ENCODE results near the gene MYG1.
"Not testable (repeated sequence)": the region's sequence is repeated elsewhere in the genome, so short reads cannot be mapped to it uniquely, and the experiment has no call there.

The MYG1 gene

DNA sequence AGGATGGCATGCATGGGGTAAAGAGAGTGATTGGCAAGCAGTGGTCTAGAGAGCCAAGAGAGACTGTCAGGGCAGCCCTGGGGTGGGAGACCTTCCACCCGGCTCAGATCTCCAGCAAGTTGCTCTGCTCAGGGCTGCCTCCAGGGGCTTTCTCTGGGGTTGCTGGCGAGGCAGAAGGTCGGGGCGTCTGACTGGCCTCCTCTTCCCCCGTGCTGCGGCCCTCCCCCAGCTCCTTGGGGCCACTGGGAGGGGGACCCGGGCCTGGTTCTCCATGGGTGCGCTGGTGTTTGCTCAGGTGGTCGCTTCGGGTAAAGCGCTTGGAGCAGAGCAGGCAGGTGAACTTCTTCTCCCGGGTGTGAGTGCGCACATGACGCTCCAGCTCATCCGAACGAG lies 28.5 kb downstream of the MYG1 start:
- no peak for DNase-seq

DNA sequence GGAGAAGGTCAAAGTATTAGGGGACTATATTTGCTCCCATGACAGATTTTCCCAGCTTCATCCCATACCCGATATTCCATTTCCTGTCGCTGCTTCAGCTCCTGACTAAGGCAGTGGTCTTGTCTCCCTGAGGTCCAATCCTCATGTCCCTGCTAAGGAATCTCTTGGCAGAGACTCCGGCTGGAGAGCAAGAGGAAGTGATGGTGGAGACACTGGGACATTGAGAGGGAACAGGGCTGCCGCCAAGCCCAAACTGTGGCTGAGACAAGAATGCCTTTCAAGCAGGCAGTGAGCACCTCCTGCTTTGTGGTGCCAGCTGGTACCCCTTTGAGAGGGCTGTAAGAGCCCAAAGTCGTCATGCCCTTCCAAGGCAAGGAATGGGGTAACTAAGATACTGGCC lies 31.2 kb downstream of the MYG1 start:
- no peak for DNase-seq

DNA sequence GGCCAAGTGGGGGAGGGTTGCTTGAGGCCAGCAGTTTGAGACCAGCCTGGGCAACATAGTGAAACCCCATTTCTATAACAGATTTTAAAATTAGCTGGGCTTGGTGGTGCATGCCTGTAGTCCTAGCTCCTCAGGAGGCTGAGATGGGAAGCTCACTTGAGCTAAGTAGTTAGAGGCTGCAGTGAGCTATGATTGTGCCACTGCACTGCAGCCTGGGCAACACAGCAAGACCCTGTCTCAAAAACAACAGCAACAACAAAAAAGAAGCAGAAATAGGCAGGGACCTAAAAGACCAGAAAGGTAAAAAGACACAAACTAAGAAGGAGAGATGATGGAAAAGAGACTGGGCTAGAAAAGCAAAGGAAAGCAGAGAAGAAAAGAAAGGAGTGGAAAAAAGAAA lies 32.8 kb downstream of the MYG1 start:
- DNase-seq, result not testable (repeated sequence)

DNA sequence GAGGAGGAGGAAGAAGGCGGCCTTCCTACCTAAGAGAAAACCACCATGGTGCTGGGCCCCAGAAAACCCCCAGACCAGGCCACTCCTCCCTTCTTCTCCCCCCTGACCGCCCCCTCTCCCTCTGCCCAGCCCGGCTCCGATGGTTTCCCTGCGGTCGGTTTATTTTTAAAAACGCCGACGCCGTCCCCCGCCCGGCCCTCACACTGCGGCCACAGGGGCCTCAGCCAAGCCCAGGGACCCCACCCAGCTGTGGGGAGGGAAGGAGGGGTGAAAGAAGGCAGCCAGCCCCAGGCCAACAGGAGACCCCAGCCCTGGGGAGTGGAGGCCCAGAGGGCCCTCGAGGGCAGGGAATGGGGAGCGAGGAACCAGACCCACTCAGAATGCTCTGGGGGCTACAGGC lies 33.2 kb downstream of the MYG1 start:
- no peak for DNase-seq

DNA sequence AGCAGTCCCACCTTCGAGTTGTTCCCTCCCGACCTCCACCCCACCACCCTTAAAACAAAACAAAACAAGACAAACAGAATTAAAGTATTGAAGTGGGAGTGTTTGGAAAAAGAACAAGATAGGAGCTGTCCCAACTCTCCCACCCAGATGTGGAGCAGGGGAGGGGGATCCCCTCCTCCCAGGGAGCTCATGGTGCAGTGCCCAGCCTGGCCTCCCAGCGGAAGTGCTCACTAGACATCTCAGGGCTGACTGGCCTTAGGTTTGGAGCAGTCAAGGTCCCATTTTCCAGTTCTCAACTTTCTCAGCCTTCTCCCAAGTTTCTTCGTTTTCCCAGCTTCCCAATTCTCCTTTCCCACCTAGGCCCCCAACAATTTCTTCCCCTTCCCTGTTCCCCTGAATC lies 33.8 kb downstream of the MYG1 start:
- no peak for DNase-seq

DNA sequence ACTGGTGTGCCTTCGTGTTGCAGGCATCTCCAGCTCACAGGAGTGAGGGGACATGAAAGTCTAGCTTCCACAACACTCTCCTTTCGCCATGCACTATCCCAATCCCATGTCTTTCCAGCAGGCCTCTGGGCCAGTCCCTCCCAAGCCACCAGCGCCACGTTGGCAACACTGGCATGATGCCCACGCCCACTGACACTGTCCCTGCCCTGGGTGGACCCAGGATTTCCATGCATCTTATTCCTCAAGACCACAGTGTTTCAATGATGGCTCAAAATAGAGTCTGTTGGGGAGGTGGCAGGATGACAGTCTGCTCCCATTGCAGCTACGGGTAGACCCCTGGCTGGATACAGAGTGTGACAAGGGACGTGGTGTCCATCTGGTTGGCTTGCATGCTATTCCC lies 34.4 kb downstream of the MYG1 start:
- no peak for DNase-seq

DNA sequence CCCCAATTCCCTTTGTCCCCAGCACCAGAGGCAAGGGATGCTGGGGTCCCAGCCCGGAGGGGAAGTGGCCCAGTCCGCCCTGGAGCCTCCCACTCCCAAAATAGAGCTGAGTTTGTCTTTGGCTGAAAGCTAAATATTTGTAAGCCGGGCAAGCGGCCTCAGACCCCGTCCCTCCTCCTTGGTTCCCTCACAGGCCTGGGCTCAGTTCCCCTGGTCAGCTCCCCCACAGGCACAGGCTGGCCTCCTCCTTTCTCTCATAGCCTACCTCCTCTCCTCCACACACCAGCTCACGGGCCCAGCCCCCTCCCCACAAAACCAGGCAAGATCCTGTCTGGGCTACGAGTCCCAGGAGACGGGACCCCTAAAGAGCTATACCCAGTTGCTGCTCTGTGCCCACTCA lies 35.3 kb downstream of the MYG1 start:
- no peak for DNase-seq

DNA sequence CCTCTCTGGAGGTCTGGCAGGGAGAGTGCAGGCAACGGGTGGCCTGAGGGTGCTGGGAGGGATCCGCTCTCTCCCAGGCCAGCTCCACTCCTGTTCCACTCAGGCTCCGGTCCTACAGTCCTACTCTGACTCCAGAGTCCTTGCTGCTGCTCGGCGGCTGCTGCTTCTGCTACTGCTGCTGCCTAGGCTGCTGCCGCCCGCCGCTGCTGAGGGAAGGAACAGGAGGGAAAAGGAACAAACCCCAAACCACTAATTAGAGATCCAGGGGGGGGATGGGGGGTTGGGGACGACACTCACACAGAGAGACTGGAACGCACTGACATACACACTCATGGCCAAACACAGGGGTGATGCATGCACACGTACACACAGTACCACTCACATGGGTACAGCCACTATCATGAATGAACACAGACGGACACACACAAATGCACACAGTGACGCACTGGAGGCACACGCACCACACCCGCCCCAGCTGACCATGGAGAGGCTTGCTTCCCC lies 36.7 kb downstream of the MYG1 start, which contains the start of gene SP7:
Gene SP7, minus strand, starts transcription at position 174 of the 501 bp plus-strand sequence. CDS start 708 bp downstream, outside the sequence.
- no peak for DNase-seq

DNA sequence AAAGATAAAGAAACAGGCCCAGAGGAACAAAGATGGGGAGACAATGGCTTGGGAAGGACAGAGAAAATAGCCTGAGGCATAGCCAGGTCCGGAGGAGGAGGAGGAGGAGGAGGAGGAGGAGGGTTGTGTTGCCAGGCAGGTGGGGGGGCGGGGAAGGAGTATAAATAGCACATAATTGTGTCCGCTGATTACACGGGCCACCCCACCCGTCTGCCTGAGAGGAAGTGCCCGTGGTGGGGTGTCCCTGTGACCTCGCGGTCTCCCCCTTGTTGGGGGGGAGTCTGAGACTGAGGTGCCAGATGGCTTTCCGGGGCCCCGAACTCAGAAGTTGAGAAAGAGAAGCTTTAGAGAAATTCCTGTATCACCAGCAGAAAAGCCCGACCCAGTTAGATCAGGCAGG lies 38.5 kb downstream of the MYG1 start:
- no peak for DNase-seq

DNA sequence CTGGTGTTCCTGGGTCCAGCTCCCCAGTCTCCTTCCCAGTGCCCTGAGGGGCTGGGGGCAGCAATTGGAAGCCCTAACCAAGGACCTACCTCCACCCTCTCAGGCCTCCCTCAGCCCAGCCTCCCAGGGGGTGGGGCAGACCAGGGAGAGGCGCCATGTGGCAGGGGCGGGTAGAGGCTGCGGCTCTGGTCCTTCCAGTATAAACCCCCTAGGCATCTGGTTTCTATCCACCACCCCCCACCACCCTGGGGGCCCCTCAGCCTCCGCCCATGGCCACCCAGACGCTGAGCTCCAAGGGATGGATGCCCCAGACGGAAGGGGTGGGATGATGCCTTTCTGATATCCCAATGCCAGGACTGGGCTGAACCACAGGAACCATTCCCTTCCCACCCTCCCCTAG lies 39.4 kb downstream of the MYG1 start:
- DNase-seq, result no peak

DNA sequence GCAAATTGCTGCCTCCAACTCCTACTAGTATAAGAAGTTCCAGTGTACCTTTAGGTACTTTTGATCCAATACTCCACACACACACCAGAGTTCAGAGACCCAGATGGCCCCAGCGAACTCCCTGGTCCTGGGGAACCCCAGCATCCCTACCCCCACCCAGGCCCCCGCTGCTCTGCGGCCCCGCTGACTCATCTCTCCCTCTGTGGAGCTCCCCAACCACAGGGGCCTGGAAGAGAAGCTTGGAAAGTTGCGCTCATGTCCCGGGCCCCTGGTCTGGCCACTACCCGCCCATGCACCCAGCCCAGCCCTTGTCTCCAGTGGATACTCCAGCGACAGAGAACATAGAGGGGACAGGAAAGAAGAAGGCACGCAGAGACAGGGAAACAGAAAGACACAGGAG lies 40.9 kb downstream of the MYG1 start:
- DNase-seq, result no peak

DNA sequence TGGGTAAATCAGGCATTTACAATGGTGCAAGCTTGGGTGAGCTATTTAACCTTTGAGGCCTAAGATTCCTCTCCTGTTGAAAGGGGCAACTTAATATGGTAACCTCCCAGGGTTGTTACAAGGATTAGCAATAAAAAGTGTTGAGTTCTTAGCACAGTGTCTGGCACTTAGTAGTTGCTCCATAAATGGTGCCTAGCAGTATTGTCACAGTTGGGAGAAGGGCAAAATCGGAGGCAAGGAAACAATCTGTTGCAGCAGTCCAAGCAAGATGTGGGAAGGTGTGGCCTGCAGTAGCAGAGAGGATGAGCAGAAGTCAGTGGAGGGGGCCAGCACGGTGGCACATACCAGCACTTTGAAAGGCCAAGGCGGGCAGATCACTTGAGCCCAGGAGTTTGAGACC lies 44.0 kb downstream of the MYG1 start:
- no peak for DNase-seq

DNA sequence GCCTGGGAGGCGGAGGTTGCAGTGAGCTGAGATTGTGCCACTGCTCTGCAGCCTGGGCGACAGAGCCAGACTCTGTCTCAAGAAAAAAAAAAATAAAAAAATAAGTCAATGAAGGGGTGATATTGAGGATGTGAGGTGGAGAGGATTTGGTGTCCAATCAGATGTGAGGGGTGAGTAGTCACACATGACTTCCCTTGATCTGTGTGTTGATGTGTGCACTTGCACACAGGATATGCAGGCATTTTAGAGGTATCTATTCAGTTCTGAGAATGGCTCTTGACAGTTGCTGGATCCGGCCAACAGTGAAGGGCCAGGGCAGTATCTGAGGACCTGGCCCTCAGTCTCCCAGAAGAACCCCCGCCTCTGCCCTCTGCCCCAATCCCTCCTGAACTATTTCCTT lies 44.5 kb downstream of the MYG1 start:
- no peak for DNase-seq

DNA sequence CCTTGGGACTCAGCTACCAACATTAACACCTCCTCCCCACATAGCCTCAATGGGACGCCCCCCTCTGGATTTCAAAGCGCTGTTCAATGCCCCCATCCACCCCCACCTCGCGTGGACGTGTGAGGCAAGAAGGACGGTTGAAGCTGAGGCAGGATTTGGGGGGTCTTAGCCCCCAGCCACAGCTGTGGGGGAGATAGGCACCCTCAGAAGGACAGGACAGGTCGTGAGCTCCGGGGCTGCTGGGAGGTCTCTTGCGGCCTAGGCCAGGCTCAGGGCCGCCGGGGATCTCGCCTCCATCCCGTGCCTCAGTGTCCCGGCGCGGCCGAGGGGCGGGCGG lies 45.0 kb downstream of the MYG1 start:
- DNase-seq, result no peak

DNA sequence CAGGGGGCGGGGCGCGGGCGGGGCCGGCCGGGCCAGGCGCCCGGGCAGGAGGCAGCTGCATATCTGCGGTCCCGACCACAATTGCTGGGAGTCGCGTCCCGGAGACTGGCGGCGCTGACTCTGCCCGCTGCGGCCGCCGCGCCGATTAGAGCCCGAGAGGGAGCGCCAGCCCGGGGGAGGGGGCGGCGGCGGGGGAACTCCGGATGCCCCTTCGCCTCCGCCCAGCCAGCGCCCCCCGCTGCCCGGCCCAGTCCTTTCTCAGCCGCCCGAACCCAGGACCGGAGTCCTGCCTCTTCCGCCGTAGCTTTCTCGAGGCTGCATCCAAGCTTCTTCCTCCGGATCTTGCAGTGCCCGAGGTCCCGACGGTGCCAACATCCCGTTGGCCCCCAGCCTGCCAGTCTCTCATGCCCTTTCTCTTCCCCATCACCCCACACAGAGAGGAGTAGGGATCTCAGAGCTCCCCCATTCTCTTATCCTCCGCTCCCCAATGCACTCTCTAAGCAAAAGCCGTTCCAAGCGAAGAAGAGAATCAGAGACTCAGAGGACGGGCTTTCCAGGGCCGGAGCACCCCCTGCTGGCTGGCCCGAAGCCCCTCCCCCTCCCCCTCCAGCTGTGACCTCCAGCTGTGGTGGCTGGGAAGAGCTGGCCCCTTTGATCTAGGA lies 45.5 kb downstream of the MYG1 start:
- DNase-seq, result peak; percentile 13

DNA sequence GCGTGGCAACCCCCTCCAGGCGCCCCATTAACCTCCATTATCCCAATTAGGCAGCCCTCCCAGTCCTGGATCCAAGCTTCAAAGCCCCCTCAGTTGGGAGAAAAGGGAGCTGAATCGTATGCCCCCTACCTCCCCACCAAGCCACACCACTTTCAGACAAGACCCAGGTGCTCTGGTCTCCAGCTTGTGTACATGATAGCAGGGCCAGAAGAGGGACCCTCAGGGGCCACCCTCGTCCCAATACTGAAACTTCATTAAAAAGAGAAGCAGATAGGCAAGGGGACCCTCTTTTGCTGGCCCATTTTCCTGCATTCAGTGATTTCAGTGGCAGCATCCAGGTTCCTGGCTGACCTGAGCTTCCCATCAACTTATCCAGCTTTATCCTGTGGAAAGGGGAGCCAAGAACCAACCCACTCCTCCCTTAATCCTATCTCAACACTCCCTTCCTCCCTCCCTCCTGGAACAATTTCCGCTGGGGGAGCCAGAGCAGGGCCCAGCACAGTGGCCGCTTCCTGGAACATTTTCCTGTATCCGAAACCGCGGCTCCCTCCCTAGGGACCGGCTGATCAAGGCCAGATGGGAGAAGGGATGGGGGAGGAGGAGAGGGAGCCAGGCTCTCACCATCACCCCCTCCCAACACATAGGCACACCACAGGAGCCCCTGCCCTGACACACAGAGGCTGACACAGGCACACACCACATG lies 46.1 kb downstream of the MYG1 start:
- DNase-seq, result no peak

DNA sequence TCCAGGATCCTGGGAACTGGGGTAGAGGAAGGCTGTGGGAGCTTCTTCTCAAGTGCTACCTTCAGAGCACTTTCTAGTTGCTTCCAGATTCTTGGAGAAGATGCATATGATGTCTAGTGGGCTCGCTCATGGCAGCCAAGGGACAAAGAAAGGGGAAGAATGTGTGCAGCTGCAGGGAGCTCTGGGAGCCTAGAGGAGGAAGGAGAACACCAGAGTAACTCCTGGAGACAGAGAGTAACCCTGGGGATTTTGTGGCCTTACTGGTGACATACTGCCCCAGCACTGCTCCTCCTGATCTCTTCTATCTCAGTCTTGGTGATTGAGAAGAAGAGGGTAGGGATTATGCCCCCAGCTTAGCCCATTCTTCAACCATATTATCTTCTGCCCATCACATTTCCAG lies 47.0 kb downstream of the MYG1 start:
- no peak for DNase-seq

DNA sequence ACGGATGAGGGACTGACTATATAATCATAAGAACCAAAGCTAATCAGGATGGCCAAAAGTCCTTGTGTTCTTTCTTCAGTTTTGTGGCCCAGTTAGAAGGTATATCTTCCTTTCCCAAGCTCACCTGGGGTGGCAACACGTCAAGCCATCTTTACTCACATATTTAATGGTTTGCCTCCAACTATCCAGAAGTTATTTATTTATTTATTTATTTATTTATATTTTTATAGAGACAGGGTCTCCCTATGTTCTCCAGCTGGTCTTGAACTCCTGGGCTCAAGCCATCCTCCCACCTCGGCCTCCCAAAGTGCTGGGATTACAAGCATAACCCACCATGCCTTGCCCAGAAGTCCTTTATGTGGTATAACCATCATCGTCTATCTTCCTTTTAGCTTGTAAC lies 48.4 kb downstream of the MYG1 start:
- no peak for DNase-seq

DNA sequence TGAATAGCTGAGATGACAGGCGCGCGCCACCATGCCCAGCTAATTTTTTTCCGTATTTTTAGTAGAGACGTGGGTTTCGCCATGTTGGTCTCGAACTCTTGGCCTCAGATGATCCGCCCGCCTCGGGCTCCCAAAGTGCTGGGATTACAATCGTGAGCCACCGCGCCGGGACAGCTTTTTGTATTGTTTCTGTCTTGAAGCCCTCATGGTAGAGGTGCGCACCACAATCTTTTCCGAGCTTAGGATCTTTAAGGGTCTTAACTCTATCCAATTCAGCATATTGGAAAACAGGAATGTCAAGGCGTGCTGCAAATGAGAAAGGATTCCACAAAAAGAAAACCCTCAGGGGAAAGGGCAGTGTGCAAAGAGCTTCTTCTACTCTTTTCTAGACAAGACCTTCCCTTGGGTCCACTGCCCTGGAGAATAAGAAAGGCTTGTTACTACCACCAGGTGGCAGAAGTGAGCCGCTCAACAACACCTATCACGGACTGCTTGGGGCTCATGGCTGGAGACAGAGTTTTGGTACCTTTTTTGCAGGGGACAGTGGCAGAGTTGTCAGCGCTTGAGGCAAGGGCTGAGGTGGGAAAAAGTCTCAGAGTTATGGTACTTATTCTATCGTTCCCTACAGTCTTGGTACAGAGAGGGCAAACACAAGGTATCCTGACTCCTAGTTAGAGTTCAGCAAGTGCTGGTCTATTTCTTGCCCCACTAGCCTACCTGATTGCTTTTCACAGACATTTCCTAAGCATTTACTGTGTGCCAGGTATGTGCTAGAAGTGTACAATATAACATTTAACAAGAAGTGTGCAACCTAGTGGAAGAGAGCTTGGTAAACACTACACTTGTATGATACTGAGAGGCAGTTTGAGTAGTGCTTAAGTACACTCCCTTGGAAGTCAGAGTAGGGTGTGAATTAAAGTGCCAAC lies 53.1 kb downstream of the MYG1 start:
- no peak for DNase-seq

DNA sequence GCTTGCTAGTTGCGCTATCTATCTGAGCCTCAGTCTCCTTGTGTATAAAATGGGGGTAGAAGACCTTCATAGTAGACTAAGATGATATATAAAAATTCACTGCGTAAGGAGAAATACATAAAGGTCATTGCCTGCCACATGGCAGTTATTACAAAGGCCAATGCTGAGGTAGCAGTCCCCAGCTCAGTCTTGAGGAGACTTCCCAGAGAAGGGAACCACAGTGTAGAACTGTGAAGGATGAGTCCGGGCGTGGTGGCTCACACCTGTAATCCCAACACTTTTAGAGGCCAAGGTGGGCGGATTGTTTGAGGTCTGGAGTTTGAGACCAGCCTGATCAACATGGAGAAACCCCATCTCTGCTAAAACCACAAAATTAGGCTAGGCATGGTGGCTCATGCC lies 53.8 kb downstream of the MYG1 start:
- DNase-seq, result no peak

DNA sequence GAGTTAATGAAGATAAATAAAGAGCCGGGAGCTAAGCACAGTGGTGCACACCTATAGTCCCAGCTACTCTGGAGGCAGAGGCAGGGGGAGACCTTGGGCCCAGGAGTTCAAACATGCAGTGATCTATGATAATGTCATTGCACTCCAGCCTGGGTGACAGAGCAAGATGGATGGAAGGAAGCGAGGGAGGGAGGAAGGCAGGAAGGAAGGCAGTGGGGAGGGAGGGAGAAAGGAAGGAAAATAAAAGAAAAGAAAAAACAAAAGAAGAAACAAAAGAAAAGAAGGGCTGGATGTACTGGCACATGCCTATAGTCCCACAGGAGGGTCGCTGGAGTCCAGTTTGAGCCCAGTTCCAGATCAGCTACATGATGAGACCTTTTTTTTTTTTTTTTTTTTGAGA lies 55.6 kb downstream of the MYG1 start:
- no peak for DNase-seq
